ENCODE results near the gene SPECC1. TPM values are rescaled to one million over a fixed set of nuclear protein-coding genes. Genes with fewer than 3 reads are reported as not detected.

The SPECC1 gene
- total RNA-seq, 1 donor from 2014 or later = 31.0 TPM

- no peak for DNase-seq
- H3K27me3 ChIP-seq = no peaks in the 10 kb centered on the region
- H3K4me3 ChIP-seq = no peak overlapping the region
- no peak for ATAC-seq
- intact Hi-C loops (cut with DNase I) = no loop called here
- H3K27ac ChIP-seq = no peak overlapping the region
- H3K36me3 ChIP-seq = no peaks in the 10 kb centered on the region
- H3K9me3 ChIP-seq = no peaks in the 10 kb centered on the region
- no peaks in the 10 kb centered on the region for H3K4me1 ChIP-seq
- TF ChIP-seq CTCF (IDR thresholded peaks at IDR 0.05) = no peak
Observed at GRCh38 chr17:20216853-20217252, 207.7 kb downstream of the SPECC1 start.

- intact Hi-C loops (cut with DNase I) = no loop called here
- Histone ChIP-seq H3K4me3 (no peak overlapping the region), H3K36me3 (no peaks in the 10 kb centered on the region), H3K27ac (no peak overlapping the region), H3K27me3 (no peaks in the 10 kb centered on the region), H3K9me3 (no peaks in the 10 kb centered on the region), H3K4me1 (no peaks in the 10 kb centered on the region)
- no peak for DNase-seq
- no peak for ATAC-seq
- TF ChIP-seq CTCF (IDR thresholded peaks at IDR 0.05) = no peak
Observed at GRCh38 chr17:20217677-20218076, 208.5 kb downstream of the SPECC1 start.

- ATAC-seq = no peak
- H3K27me3 ChIP-seq = no peaks in the 10 kb centered on the region
- no peak overlapping the region for H3K4me3 ChIP-seq
- no peaks in the 10 kb centered on the region for H3K36me3 ChIP-seq
- intact Hi-C loops (cut with DNase I) = no loop called here
- no peak overlapping the region for H3K27ac ChIP-seq
- TF ChIP-seq CTCF (IDR thresholded peaks at IDR 0.05) = no peak
- DNase-seq = no peak
- no peaks in the 10 kb centered on the region for H3K9me3 ChIP-seq
- no peaks in the 10 kb centered on the region for H3K4me1 ChIP-seq
Observed at GRCh38 chr17:20218272-20218671, 209.1 kb downstream of the SPECC1 start.

- no peak for TF ChIP-seq CTCF (IDR thresholded peaks at IDR 0.05)
- no peak overlapping the region for H3K27ac ChIP-seq
- H3K36me3 ChIP-seq = no peaks in the 10 kb centered on the region
- no peaks in the 10 kb centered on the region for H3K4me1 ChIP-seq
- H3K9me3 ChIP-seq = no peaks in the 10 kb centered on the region
- H3K4me3 ChIP-seq = no peak overlapping the region
- ATAC-seq (no peak), DNase-seq (no peak)
- intact Hi-C loops (cut with DNase I) = no loop called here
- no peaks in the 10 kb centered on the region for H3K27me3 ChIP-seq
Observed at GRCh38 chr17:20223808-20224328, 214.7 kb downstream of the SPECC1 start.

DNA sequence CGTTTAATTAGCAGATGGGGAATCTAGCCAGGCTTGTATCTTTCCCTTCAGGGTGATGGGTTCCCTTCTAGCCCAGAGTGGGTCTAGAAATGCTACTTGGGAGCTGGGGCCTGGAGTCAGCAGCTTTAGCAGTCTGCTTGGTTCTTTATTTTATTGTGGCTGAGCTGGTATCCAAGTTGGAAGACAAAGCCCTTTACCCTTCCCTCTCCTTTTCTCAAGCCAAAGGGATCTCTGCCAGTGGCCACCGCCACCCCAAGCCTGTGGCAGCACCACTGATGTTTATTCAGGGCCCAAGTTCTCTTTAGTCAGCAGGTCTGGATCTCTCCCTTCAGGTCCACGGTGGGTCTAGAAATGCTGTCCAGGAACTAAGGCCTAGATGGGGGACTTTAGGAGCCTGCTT is 215.2 kb downstream of the SPECC1 start:
- no peaks in the 10 kb centered on the region for H3K36me3 ChIP-seq
- no peak for TF ChIP-seq CTCF (IDR thresholded peaks at IDR 0.05)
- no peak for ATAC-seq
- H3K4me3 ChIP-seq = no peak overlapping the region
- H3K9me3 ChIP-seq = no peaks in the 10 kb centered on the region
- H3K4me1 ChIP-seq = no peaks in the 10 kb centered on the region
- H3K27me3 ChIP-seq = no peaks in the 10 kb centered on the region
- no peak overlapping the region for H3K27ac ChIP-seq
- intact Hi-C loops (cut with DNase I) = no loop called here
- no peak for DNase-seq
